ENCODE results near the gene UTP11. TPM values are rescaled to one million over a fixed set of nuclear protein-coding genes. Genes with fewer than 3 reads are reported as not detected.
"Not testable (repeated sequence)": the region's sequence is repeated elsewhere in the genome, so short reads cannot be mapped to it uniquely, and the experiment has no call there.

Gene UTP11
- total RNA-seq, 1 donor from 2014 or later: 53.7 TPM

- no peak for DNase-seq (ENCODE audit: extremely low read depth, low read depth, low spot score)
These were observed 14.9 kb downstream of the UTP11 start for GRCh38 chr1:38027201-38028104.

- no peak for DNase-seq (ENCODE audit: extremely low read depth, low read depth, low spot score)
These were observed 15.6 kb downstream of the UTP11 start for GRCh38 chr1:38028105-38028591.

- no peak for DNase-seq (ENCODE audit: extremely low read depth, low read depth, low spot score)
These were observed 16.1 kb downstream of the UTP11 start for GRCh38 chr1:38028671-38029070.

- no peak for DNase-seq (ENCODE audit: extremely low read depth, low read depth, low spot score)
These were observed 16.6 kb downstream of the UTP11 start for GRCh38 chr1:38029081-38029681.

- DNase-seq (ENCODE audit: extremely low read depth, low read depth, low spot score): no peak
These were observed 17.4 kb downstream of the UTP11 start for GRCh38 chr1:38029685-38030511.

GRCh38 chr1:38030596-38031512 is 18.3 kb downstream of the UTP11 start:
- no peak for DNase-seq (ENCODE audit: extremely low read depth, low read depth, low spot score)

- no peak for DNase-seq (ENCODE audit: extremely low read depth, low read depth, low spot score)
These were observed 19.0 kb downstream of the UTP11 start for GRCh38 chr1:38031513-38031866.

GRCh38 chr1:38032992-38033391 is 20.5 kb downstream of the UTP11 start:
- not testable (repeated sequence) for DNase-seq (ENCODE audit: extremely low read depth, low read depth, low spot score)

GRCh38 chr1:38034871-38035270 is 22.3 kb downstream of the UTP11 start:
- DNase-seq (ENCODE audit: extremely low read depth, low read depth, low spot score): no peak

GRCh38 chr1:38037221-38037939 is 24.8 kb downstream of the UTP11 start:
- DNase-seq (ENCODE audit: extremely low read depth, low read depth, low spot score): no peak

- no peak for DNase-seq (ENCODE audit: extremely low read depth, low read depth, low spot score)
These were observed 26.3 kb downstream of the UTP11 start for GRCh38 chr1:38038861-38039260.

- no peak for DNase-seq (ENCODE audit: extremely low read depth, low read depth, low spot score)
These were observed 27.0 kb downstream of the UTP11 start for GRCh38 chr1:38039331-38040088.

GRCh38 chr1:38041936-38042834 is 29.7 kb downstream of the UTP11 start:
- DNase-seq (ENCODE audit: extremely low read depth, low read depth, low spot score): no peak

- DNase-seq (ENCODE audit: extremely low read depth, low read depth, low spot score): no peak
These were observed 30.7 kb downstream of the UTP11 start for GRCh38 chr1:38043036-38043747.

GRCh38 chr1:38044221-38045215 is 32.0 kb downstream of the UTP11 start:
- DNase-seq (ENCODE audit: extremely low read depth, low read depth, low spot score): no peak
